Gastrocnemius medialis (tissue), 4 donors: Measurements from ENCODE around the gene DNAH17. TPM values are rescaled to one million over a fixed set of nuclear protein-coding genes. Genes with fewer than 3 reads are reported as not detected.

ENCODE experiments used
- ATAC-seq, 2 donors: fragments of 150-250 bp; one replicate each; pipeline ENCODE4 v1.9.1; 2016
- DNase-seq, 2 donors: peaks; one replicate each; pipeline ENCODE4 v3.0.0-alpha.2; 2019
- H3K27ac ChIP-seq, 4 donors: fragments of 200-600 bp; sonication (generic); 1 replicate in 1 of 4; 2 replicates in 3 of 4; pipeline ENCODE4 v1.5.1; 2016 to 2018; ENCODE audit warnings: mild to moderate bottlenecking in 2 of 4, moderate library complexity in 1 of 4
- H3K27me3 ChIP-seq, 3 donors: fragments of 200-600 bp; sonication (generic) in 2 of 3; 1 replicate in 1 of 3; 2 replicates in 2 of 3; pipeline versions ENCODE4 v1.5.1 to v1.6.0; 2016 to 2019; ENCODE audit warnings: mild to moderate bottlenecking in 1 of 3, moderate library complexity in 1 of 3
- H3K36me3 ChIP-seq, 2 donors: fragments of 200-600 bp; sonication (generic) in 1 of 2; one replicate each; pipeline ENCODE4 v1.5.1; 2017 to 2018
- H3K4me1 ChIP-seq, 2 donors: fragments of 200-600 bp; sonication (generic) in 1 of 2; one replicate each; pipeline ENCODE4 v1.5.1; 2016 to 2017; ENCODE audit warnings: mild to moderate bottlenecking in 2 of 2
- H3K4me3 ChIP-seq, 4 donors: fragments of 200-600 bp; sonication (generic) in 3 of 4; 1 replicate in 1 of 4; 2 replicates in 3 of 4; pipeline ENCODE4 v1.5.1; 2016 to 2019; ENCODE audit warnings: mild to moderate bottlenecking in 2 of 4
- H3K9me3 ChIP-seq, 3 donors: fragments of 200-600 bp; sonication (generic) in 2 of 3; 1 replicate in 1 of 3; 2 replicates in 2 of 3; pipeline ENCODE4 v1.5.1; 2016 to 2019
- POLR2A ChIP-seq, 2 donors: fragments of 450-650 bp; IDR thresholded peaks; one replicate each; pipeline ENCODE4 v1.6.1; 2017; ENCODE audit warnings: antibody characterized with exemption in 2 of 2, mild to moderate bottlenecking in 2 of 2, moderate library complexity in 2 of 2
- in situ Hi-C, 4 donors: fragments of 200-750 bp; cut with MboI; loops; one replicate each; pipeline versions ENCODE4 v1.15.0 to v1.8.0; 2017; ENCODE audit warnings: low sequenced_read_pairs in 4 of 4
- intact Hi-C: fragments of 100-400 bp; cut with DNase I; formaldehyde crosslinking; loops from one replicate; pipeline ENCODE4 v1.15.1; 2023; ENCODE audit warnings: low total_unique reads
- total RNA-seq, 4 donors: library from RNA; depleted of rRNA; stranded (reverse); fragments of >200 nt; gene quantifications; one replicate each; pipeline versions ENCODE4 v1.1.0 to v1.2.3, GENCODE V29; 2016
- TF ChIP-seq, protein P1 (sequence below), 5 experiments: fragments of 450-650 bp in 3 of 5; fragments of 200-600 bp in 2 of 5; sonication (generic) in 2 of 5; IDR thresholded peaks in 4 of 5; conservative IDR thresholded peaks in 1 of 5; 1 replicate in 4 of 5; 2 replicates in 1 of 5; pipeline ENCODE4 v1.5.1; 2016 to 2019; ENCODE audit warnings: antibody characterized with exemption in 5 of 5, mild to moderate bottlenecking in 3 of 5, moderate library complexity in 3 of 5

DNAH17 gene
- total RNA-seq, 4 donors from 2014 or later, result 0.56 TPM; not detected in 3

DNA sequence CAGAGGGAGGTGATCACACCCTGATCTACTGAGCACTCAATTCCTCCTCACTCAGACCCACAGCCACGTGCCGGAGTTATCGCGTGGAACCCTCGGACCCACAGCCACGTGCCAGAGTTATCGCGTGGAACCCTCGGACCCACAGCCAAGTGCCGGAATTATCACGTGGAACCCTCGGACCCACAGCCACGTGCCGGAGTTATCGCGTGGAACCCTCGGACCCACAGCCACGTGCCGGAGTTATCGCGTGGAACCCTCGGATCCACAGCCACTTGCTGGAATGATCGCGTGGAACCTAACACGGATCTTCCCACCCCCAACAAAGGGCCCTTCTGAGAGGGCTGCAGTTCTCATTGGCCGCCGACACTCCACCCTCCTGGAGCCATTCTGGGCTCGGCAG is 101.0 kb downstream of the DNAH17 start:
- intact Hi-C loops, result no loop called here
- DNase-seq (no peak), ATAC-seq (no peak)
- Histone ChIP-seq H3K4me1 (no peaks in the 10 kb centered on the region), H3K27me3 (peaks cover 0 to 23% (median 9%) of the 10 kb centered on the region in 3 donors), H3K9me3 (no peaks in the 10 kb centered on the region), H3K36me3 (no peaks in the 10 kb centered on the region), H3K4me3 (no peak overlapping the region), H3K27ac (no peak overlapping the region)
- TF ChIP-seq, protein P1, sequence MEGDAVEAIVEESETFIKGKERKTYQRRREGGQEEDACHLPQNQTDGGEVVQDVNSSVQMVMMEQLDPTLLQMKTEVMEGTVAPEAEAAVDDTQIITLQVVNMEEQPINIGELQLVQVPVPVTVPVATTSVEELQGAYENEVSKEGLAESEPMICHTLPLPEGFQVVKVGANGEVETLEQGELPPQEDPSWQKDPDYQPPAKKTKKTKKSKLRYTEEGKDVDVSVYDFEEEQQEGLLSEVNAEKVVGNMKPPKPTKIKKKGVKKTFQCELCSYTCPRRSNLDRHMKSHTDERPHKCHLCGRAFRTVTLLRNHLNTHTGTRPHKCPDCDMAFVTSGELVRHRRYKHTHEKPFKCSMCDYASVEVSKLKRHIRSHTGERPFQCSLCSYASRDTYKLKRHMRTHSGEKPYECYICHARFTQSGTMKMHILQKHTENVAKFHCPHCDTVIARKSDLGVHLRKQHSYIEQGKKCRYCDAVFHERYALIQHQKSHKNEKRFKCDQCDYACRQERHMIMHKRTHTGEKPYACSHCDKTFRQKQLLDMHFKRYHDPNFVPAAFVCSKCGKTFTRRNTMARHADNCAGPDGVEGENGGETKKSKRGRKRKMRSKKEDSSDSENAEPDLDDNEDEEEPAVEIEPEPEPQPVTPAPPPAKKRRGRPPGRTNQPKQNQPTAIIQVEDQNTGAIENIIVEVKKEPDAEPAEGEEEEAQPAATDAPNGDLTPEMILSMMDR (IDR thresholded peaks at IDR 0.05 in 4 of 5, conservative IDR thresholded peaks at IDR 0.05 in 1 of 5), result no peak
- no peak for TF ChIP-seq POLR2A (IDR thresholded peaks at IDR 0.05)
- in situ Hi-C loops, result loop anchor here in 2 of 4 donors (25.0 kb wide), 1 partner anchor 336 kb away; no protein-coding TSS in a partner anchor

DNA sequence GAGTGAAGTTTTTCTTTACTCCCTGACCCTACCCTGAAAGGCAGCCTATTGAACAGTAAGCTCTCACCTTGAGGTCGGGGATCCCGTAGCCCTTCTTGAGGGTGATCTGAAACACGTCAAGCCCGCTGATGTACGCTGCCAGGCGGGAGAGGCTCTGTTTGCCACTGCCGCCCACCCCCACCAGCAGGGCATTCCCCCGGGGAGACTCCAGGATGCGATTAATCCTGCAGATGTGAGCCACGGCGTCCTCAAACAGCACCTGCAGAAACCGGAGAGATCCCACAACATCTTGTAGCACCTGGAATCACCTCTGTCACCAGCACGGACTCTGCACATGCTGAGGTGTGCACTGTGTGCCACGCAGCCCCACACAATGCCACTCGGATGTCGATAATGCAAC is 102.0 kb downstream of the DNAH17 start:
- DNase-seq, result no peak
- Histone ChIP-seq H3K36me3 (no peaks in the 10 kb centered on the region), H3K9me3 (no peaks in the 10 kb centered on the region), H3K4me1 (no peaks in the 10 kb centered on the region), H3K27ac (no peak overlapping the region), H3K4me3 (no peak overlapping the region), H3K27me3 (peaks cover 0 to 23% (median 9%) of the 10 kb centered on the region in 3 donors)
- in situ Hi-C loops (loop anchor here in 2 of 4 donors (25.0 kb wide), 1 partner anchor 337 kb away; no protein-coding TSS in a partner anchor), intact Hi-C loops (no loop called here)
- no peak for ATAC-seq
- TF ChIP-seq, protein P1 (IDR thresholded peaks at IDR 0.05 in 4 of 5, conservative IDR thresholded peaks at IDR 0.05 in 1 of 5), result no peak

DNA sequence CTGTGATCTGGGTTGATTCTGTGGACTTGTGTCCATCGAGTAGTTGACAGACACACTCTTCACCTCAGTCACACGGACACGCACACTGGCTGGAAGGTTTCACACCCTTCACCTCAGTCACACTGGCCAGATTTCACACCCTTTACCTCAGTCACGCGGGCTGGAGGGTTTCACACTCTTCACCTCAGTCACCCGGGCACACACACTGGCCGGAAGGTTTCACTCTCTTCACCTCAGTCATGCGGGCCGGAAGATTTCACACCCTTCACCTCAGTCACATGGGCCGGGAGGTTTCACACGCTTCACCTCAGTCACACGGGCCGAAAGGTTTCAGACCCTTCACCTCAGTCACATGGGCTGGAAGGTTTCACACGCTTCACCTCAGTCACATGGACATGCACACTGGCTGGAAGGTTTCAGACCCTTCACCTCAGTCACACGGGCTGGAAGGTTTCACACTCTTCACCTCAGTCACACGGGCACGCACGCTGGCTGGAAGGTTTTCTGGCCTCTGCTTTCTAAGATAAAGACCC is 102.5 kb downstream of the DNAH17 start:
- no peak for TF ChIP-seq POLR2A (IDR thresholded peaks at IDR 0.05)
- TF ChIP-seq, protein P1 (IDR thresholded peaks at IDR 0.05 in 4 of 5, conservative IDR thresholded peaks at IDR 0.05 in 1 of 5), result no peak
- Histone ChIP-seq H3K27me3 (peaks cover 0 to 23% (median 9%) of the 10 kb centered on the region in 3 donors), H3K4me1 (no peaks in the 10 kb centered on the region), H3K9me3 (no peaks in the 10 kb centered on the region), H3K27ac (no peak overlapping the region), H3K36me3 (no peaks in the 10 kb centered on the region), H3K4me3 (no peak overlapping the region)
- no peak for DNase-seq
- in situ Hi-C loops (loop anchor here in 2 of 4 donors (25.0 kb wide), 1 partner anchor 338 kb away; no protein-coding TSS in a partner anchor), intact Hi-C loops (no loop called here)
- no peak for ATAC-seq

DNA sequence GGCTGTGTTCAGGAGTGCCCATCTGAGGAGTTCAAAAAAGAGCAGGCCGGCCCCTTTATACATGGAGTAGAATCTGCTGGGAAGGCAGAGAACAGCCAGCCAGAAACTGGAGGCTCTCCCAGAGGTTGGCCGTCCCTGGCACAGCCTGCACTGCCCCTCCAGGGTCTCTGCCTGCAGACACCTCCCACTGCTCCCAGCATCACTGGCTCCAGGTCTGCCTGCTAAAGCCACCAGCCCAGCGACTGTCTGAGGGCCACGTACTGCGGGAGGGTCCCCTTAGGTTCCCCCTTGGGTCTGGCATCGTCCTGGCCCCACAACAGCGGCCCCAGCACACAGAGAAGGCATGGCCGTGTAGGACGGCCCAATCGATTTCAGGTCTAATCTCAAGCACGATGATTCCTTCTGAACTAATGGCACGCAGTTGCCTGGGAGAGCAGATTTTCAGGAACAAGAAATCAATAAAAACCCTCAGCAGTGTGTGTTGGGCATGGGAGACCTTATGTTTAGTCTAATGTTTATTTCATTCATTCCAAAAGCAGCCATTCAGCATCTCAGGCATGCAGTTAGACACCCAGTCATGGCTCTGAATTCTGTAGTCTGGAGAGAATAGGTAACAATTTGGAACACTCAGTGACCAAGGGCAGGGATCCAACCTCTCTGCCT is 103.1 kb downstream of the DNAH17 start:
- no peak for ATAC-seq

More for the DNA sequence above, 103.1 kb downstream of the DNAH17 start:
- H3K4me3 ChIP-seq, result no peak overlapping the region
- no peak for DNase-seq
- no peak overlapping the region for H3K27ac ChIP-seq
- intact Hi-C loops, result no loop called here
- H3K9me3 ChIP-seq, result no peaks in the 10 kb centered on the region
- H3K27me3 ChIP-seq, result peaks cover 0 to 23% (median 9%) of the 10 kb centered on the region in 3 donors
- no peaks in the 10 kb centered on the region for H3K36me3 ChIP-seq
- no peak for TF ChIP-seq POLR2A (IDR thresholded peaks at IDR 0.05)
- TF ChIP-seq, protein P1 (IDR thresholded peaks at IDR 0.05 in 4 of 5, conservative IDR thresholded peaks at IDR 0.05 in 1 of 5), result no peak
- in situ Hi-C loops, result no loop called here
- H3K4me1 ChIP-seq, result no peaks in the 10 kb centered on the region
